GM18508 (cell line): ENCODE data around the gene NDUFB5.
"Not testable (repeated sequence)": the region's sequence is repeated elsewhere in the genome, so short reads cannot be mapped to it uniquely, and the experiment has no call there.

ENCODE experiments used
- ATAC-seq: cut with Tn5 transposase; IDR thresholded peaks from one replicate; pipeline ENCODE4 v1.9.1; 2021; ENCODE audit warnings: moderate number of reproducible peaks; ENCODE audit not compliant: insufficient read depth, unreplicated experiment

Gene NDUFB5

GRCh38 chr3:179624451-179624850 lies 19.9 kb downstream of the NDUFB5 start:
- ATAC-seq: no peak

GRCh38 chr3:179630753-179631451 lies 26.3 kb downstream of the NDUFB5 start:
- no peak for ATAC-seq

DNA sequence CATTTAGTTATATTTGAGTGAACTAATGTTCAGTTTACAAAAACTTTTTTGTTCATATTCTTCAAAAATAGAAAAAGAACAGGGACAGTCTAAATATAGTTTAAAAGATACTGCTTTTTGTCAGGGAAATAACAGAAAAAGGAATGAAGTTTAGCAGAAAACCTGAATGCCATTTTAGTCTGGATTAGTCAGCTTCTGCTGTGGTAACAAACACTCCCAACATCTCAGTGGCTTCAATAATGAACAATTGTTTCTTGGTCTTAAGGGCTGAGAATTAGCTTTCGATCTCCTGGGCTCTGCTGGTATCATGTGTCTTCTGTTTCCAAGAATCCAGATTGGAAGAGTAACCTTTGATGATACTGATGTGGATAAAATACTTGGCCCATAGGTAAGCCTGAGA lies 35.9 kb downstream of the NDUFB5 start:
- no peak for ATAC-seq

GRCh38 chr3:179642871-179643270 lies 38.3 kb downstream of the NDUFB5 start:
- no peak for ATAC-seq

- not testable (repeated sequence) for ATAC-seq
Observed at GRCh38 chr3:179643837-179644236, 39.2 kb downstream of the NDUFB5 start.

DNA sequence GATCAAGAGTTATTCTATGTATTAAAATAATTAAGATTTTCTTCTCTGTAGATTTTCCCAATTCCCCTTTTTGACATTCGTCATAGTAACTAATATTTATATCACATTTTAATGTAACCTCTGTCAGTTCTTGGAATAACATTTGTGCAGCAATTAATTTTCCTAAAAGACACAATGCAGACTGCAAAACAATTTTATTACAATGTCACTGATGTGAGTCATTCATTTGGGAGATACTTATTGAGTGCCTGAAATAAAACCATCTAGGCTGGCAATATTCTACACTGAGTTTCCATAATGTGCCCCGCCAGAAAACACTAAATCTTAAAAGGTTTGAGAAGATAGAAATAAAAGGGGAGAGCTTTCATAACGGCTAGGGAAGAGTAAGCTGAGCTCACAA lies 41.6 kb downstream of the NDUFB5 start:
- ATAC-seq: no peak

- ATAC-seq: no peak
Observed at GRCh38 chr3:179651687-179652446, 47.3 kb downstream of the NDUFB5 start.

GRCh38 chr3:179652447-179653095 lies 48.0 kb downstream of the NDUFB5 start, which contains the start of gene USP13:
Gene USP13 (plus strand): TSS chr3:179653040. CDS start chr3:179653226, 186 bp downstream.
- peak; percentile 38 for ATAC-seq

DNA sequence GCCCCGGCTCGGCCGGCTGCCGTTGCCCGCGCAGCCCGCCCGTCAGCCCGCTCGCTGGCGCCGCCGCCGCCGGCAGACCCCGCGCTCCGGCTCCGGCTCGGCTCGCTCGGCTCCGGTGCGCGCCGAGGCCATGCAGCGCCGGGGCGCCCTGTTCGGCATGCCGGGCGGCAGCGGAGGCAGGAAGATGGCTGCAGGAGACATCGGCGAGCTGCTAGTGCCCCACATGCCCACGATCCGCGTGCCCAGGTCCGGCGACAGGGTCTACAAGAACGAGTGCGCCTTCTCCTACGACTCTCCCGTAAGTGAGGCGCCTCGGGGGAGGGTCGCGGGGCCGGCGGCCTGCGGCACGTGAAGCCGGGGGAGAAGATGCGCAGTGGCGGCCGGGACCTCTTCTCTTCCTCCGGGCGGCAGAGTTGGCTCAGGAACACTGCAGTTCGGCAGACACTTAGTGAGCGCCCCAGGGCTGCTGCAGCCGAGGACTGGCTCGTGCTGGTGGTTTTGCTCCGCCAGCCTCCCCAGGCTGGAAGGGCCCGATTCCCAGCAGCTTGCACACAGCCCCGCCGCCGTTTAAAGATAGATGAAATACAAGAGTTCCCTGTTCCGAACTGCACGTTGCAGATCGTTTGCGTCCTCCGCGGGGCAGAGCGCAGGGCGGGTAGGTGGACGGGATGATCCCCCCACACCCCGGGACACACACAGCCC lies 48.7 kb downstream of the NDUFB5 start:
- peak; percentile 41 for ATAC-seq

- ATAC-seq: no peak
Observed at GRCh38 chr3:179655236-179655635, 50.6 kb downstream of the NDUFB5 start.

DNA sequence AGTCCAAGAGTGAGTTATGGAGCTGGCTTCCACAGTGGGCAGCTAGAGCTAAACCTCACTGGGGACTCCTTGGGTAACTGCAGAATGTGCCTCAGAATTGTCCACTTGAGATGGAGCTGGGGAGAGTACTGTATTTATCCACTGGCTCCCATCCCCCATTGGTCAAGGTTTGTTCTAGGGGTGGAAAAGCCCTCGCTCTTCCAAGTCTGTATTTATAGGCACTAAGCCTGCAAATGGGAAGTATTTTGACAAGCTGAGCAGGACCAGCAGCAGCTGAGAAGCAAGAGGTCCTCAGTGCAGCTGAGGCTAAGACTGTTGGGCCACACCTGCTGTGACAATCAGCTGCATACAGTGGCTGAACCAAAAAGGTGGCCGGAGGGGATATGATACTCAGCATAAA lies 54.0 kb downstream of the NDUFB5 start:
- ATAC-seq: no peak

DNA sequence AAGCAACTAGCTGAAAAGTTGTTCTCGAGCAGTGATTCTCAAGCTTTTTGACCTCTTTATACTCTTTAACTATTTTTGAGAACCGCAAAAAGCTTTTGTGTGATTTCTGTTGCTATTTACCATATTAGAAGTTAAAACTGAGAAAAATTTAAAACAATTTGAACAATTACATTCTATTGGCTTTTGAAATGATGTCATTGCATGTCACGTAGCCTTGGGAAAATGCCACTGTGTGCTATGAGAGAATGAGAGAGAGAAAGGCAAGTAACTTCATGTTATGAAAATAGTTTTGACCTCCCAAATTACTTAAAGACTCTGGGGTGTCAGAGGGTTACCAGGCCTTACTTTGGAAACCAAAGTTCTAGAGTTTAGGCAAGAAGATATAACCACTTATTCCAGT lies 56.3 kb downstream of the NDUFB5 start:
- ATAC-seq: no peak

GRCh38 chr3:179661777-179662176 lies 57.2 kb downstream of the NDUFB5 start:
- ATAC-seq: no peak

- ATAC-seq: no peak
Observed at GRCh38 chr3:179663093-179663492, 58.5 kb downstream of the NDUFB5 start.

DNA sequence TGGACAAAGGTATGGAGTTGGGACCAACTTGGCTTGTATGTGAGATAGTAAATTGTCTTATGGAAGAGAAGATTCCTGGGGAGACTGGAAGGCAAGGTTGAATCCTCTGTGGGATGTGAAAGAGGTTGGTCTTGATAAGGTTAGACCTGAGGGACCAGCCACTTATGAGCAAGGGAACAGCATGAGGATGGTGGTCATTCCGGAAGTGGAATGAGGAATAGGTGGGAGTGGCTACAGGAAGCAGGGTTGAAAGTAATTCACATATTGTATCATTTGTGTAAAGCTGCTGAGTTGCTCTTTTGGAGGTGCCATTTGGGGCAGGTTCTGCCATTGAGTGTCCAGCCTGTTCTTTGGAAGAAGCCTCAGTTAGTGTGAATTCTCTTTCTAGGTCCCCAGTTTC lies 61.4 kb downstream of the NDUFB5 start:
- ATAC-seq: no peak

- no peak for ATAC-seq
Observed at GRCh38 chr3:179666436-179667035, 61.9 kb downstream of the NDUFB5 start.

- ATAC-seq: no peak
Observed at GRCh38 chr3:179668429-179668828, 63.8 kb downstream of the NDUFB5 start.

GRCh38 chr3:179670311-179670710 lies 65.7 kb downstream of the NDUFB5 start:
- no peak for ATAC-seq

DNA sequence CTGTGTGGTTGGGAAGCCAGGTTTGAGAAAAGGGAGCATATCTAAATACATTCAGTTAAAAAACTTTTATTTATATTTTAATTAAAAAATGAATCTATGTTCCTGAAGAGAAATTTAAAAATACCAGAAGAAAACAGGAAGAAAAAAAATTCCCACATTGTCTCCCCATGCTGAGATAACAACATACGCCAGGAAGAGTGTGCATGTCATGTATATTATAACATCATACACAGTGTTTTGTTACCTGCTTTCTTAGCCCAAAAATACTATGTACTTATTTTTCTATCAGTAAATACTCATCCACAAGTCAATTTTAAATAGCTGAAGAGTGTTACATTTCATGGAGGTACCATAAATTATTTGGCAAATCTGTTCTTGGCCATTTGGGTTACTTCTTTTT lies 66.7 kb downstream of the NDUFB5 start:
- no peak for ATAC-seq

DNA sequence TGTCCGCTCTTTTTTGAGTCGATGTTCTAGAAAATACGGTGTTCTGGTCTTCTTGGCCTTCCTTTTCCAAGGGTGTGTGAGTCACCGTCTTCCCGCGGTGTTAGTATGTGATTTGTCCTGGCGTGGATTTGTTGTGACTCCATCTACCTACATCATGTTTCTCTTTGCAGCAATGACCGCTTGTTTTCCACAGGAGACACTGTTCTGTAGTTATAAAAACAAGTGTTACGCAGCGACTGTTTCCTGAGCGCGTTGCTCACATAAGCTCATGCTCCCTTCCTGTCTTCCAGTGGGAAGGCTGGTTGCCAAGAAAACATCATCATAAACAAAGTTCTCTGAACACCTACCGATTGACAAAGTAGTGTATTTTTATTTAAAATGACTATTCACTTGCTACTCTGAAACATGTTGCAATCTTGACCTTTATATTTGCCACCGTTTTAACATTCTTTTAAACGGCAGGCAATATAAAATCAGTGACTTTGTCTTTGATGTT lies 67.2 kb downstream of the NDUFB5 start:
- no peak for ATAC-seq
